Naive thymus-derived CD4-positive, alpha-beta T cell (primary cell): Measurements from ENCODE around the gene CYGB. TPM values are rescaled to one million over a fixed set of nuclear protein-coding genes. Genes with fewer than 3 reads are reported as not detected.
A peak's percentile ranks its signal among the peaks of the same experiment; 100 is the strongest.
"Not testable (repeated sequence)": the region's sequence is repeated elsewhere in the genome, so short reads cannot be mapped to it uniquely, and the experiment has no call there.

Experiments
- ATAC-seq: fragments of 150-1000 bp; cut with Tn5 transposase; 2 replicates; pipeline ENCODE4 v1.10.0; 2021; ENCODE audit warnings: mild to moderate bottlenecking, moderate library complexity
- CTCF ChIA-PET: fragments of 350-600 bp; sonication (Branson Sonifier 250); formaldehyde crosslinking; loops from one replicate; lab custom pipeline; 2021; ENCODE audit warnings: antibody characterized with exemption; lab: Charles Lee
- POLR2A ChIA-PET: fragments of 350-600 bp; sonication (Branson Sonifier 250); formaldehyde crosslinking; loops from one replicate; lab custom pipeline; 2021; ENCODE audit warnings: antibody characterized with exemption, inconsistent platforms; lab: Charles Lee
- DNase-seq, 9 donors: peaks; one replicate each; pipeline versions ENCODE4 v3.0.0 to v3.0.0-alpha.2; 2020 to 2022; ENCODE audit warnings: mixed read lengths in 1 of 9
- H3K27ac ChIP-seq: one replicate; pipeline ENCODE4 v1.7.0; 2013; ENCODE audit warnings: mild to moderate bottlenecking, low read depth, low read length, moderate library complexity
- H3K27me3 ChIP-seq, 2 donors: one replicate each; pipeline ENCODE4 v1.7.0; 2013; ENCODE audit warnings: low read length in 2 of 2, mild to moderate bottlenecking in 2 of 2, moderate library complexity in 2 of 2; ENCODE audit not compliant: control insufficient read depth in 2 of 2, insufficient read depth in 2 of 2
- H3K36me3 ChIP-seq, 3 experiments: 1 replicate in 2 of 3; 2 replicates in 1 of 3; pipeline ENCODE4 v1.7.0; 2013; ENCODE audit warnings: low read length in 3 of 3, mild to moderate bottlenecking in 3 of 3, moderate library complexity in 1 of 3; ENCODE audit not compliant: insufficient read depth in 3 of 3, control insufficient read depth in 2 of 3
- H3K4me1 ChIP-seq, 2 donors: one replicate each; pipeline ENCODE4 v1.7.0; 2013; ENCODE audit warnings: low read length in 2 of 2, mild to moderate bottlenecking in 2 of 2, moderate library complexity in 1 of 2; ENCODE audit not compliant: control insufficient read depth in 2 of 2, insufficient read depth in 2 of 2
- H3K4me3 ChIP-seq: 2 replicates; pipeline ENCODE4 v1.7.0; 2013; ENCODE audit warnings: mild to moderate bottlenecking, low read length
- H3K9me3 ChIP-seq, 3 experiments: 1 replicate in 2 of 3; 2 replicates in 1 of 3; pipeline ENCODE4 v1.7.0; 2013; ENCODE audit warnings: low read length in 3 of 3; ENCODE audit not compliant: control insufficient read depth in 2 of 3
- H3K27ac Mint-ChIP-seq, 9 donors: one replicate each; pipeline ENCODE4 v1.8.0; 2020 to 2022; ENCODE audit warnings: mixed read lengths in 9 of 9, mild to moderate bottlenecking in 8 of 9, moderate library complexity in 5 of 9, inconsistent platforms in 2 of 9
- H3K27me3 Mint-ChIP-seq, 5 donors: one replicate each; pipeline ENCODE4 v1.8.0; 2021 to 2022; ENCODE audit warnings: mixed read lengths in 5 of 5, mild to moderate bottlenecking in 1 of 5
- H3K36me3 Mint-ChIP-seq, 5 donors: one replicate each; pipeline ENCODE4 v1.8.0; 2020 to 2022; ENCODE audit warnings: mixed read lengths in 5 of 5, mild to moderate bottlenecking in 3 of 5, inconsistent platforms in 1 of 5
- H3K4me1 Mint-ChIP-seq, 7 donors: one replicate each; pipeline ENCODE4 v1.8.0; 2020 to 2022; ENCODE audit warnings: mixed read lengths in 7 of 7, mild to moderate bottlenecking in 3 of 7, inconsistent platforms in 1 of 7
- H3K4me3 Mint-ChIP-seq, 10 donors: one replicate each; pipeline ENCODE4 v1.8.0; 2020 to 2022; ENCODE audit warnings: mild to moderate bottlenecking in 10 of 10, mixed read lengths in 10 of 10, moderate library complexity in 6 of 10, inconsistent platforms in 2 of 10
- H3K9me3 Mint-ChIP-seq, 11 donors: one replicate each; pipeline ENCODE4 v1.8.0; 2020 to 2022; ENCODE audit warnings: mixed read lengths in 11 of 11, mild to moderate bottlenecking in 4 of 11, inconsistent platforms in 1 of 11, moderate library complexity in 1 of 11
- intact Hi-C, 2 donors: fragments of 100-400 bp; cut with micrococcal nuclease; formaldehyde crosslinking; loops; one replicate each; pipeline ENCODE4 v1.15.1; 2023
- polyA plus RNA-seq, 2 donors: library from polyadenylated mRNA; unstranded; fragments of 300-500 nt; fragmentation: Illumina TruSeq; gene quantifications; one replicate each; pipeline ENCODE4 v1.2.3, GENCODE V29; 2021
- total RNA-seq, 6 experiments: library from RNA in 5 of 6; stranded (reverse) in 5 of 6; gene quantifications; 1 replicate in 5 of 6; 2 replicates in 1 of 6; pipeline ENCODE4 v1.2.3 and lab custom pipeline; 2021 to 2026

CYGB gene
- total and polyA plus RNA-seq, 7 experiments from 2014 or later = 0.33 to 0.35 TPM; not detected in 5

DNA sequence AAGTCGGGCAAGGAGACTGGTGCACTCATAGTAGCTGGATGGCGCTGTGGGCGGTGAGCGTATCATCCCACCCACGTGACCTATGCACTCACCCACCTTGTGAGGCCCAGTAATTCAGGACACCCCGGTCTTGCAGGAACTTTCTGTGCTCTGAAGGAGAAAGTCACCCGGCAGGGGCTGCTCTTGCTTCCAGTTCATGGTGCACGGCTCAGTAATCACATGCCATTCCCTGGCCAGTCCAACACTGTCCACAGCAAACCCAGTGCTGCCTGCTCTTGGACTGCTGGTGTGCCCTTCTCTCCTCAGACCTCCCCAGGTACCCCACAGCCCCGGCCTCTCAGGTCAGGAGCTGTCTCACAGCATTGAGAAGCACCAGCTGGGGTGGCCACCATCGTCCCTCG is 19.9 kb downstream of the CYGB start:
- ChIA-PET POLR2A (interaction anchor here (0.6 to 2.4 kb wide), 4 partner anchors 11 to 110 kb away, joined by 4 to 10 read pairs (median 6); partner anchors contain the start of gene RHBDF2), CTCF (interaction anchor here (0.6 to 1.4 kb wide), 4 partner anchors 10 to 196 kb away, joined by 3 to 5 read pairs (median 4); no protein-coding TSS in a partner anchor)
- Histone ChIP-seq H3K4me3 (no peak overlapping the region), H3K36me3 (no peaks in the 10 kb centered on the region), H3K27ac (peak overlapping the region; percentile 96), H3K27me3 (no peaks in the 10 kb centered on the region), H3K4me1 (peaks cover 36 to 43% of the 10 kb centered on the region in 2 donors), H3K9me3 (no peaks in the 10 kb centered on the region)
- DNase-seq = no peak
- no peak for ATAC-seq
- peaks cover 0 to 7% (median 0%) of the 10 kb centered on the region in 5 donors for H3K27me3 Mint-ChIP-seq
- peak overlapping the region; percentile 43 to 100 (median 81) for H3K27ac Mint-ChIP-seq
- peak overlapping the region in 2 of 10 donors; percentile 14 to 40 for H3K4me3 Mint-ChIP-seq
- peaks cover 0 to 3% (median 0%) of the 10 kb centered on the region in 5 donors for H3K36me3 Mint-ChIP-seq
- H3K4me1 Mint-ChIP-seq = peaks cover 21 to 54% (median 37%) of the 10 kb centered on the region in 7 donors
- intact Hi-C loops = loop anchor here (5.0 kb wide), 3 partner anchors 65 to 220 kb away; partner anchors contain the start of genes MFSD11 (in 1 of the 2), SRSF2 (in 1 of the 2) and UBE2O (in 1 of the 2)
- peaks cover 0 to 5% (median 0%) of the 10 kb centered on the region in 11 donors for H3K9me3 Mint-ChIP-seq

DNA sequence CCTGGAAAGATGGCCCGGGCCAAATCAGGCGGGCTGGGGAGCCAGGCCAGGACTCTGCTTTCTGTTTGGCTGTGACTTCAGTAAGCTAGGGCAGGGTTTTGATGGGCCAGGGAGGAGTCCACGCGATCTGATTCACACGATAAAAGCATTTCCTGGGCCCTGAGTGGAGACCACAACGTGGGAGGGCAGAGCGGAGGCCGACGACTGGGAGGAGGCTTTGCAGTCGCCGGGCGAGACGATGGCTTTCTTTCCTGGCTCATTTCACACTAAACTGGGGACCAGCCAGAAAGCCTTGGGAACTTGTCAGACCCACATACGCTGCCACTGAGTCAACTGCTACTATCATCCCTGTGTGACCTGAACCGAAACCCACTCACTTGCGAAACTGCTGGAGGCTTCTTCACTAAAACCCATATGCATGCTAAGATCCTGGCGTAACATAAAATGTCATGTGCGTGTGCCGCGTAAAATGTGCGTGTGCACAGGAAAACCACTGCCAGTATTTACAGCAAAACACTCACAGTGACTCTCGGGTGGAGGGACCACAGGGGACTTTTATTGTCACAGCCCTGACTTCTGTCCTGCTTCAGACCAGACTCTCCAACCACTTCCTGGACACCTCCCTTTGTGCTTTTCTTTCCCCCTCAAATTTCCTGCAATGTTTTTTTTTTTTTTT is 22.1 kb downstream of the CYGB start:
- Histone ChIP-seq H3K4me3 (peak overlapping the region; percentile 12), H3K4me1 (peaks cover 36 to 58% of the 10 kb centered on the region in 2 donors), H3K9me3 (no peaks in the 10 kb centered on the region), H3K36me3 (no peaks in the 10 kb centered on the region), H3K27me3 (no peaks in the 10 kb centered on the region), H3K27ac (peak overlapping the region; percentile 96)
- H3K27ac Mint-ChIP-seq = peak overlapping the region; percentile 95 to 100 (median 99)
- peaks cover 25 to 67% (median 37%) of the 10 kb centered on the region in 7 donors for H3K4me1 Mint-ChIP-seq
- peak; percentile 62 to 94 (median 90) for DNase-seq
- peaks cover 0 to 5% (median 0%) of the 10 kb centered on the region in 5 donors for H3K27me3 Mint-ChIP-seq
- POLR2A ChIA-PET = interaction anchor here (0.5 to 2.9 kb wide), 17 partner anchors 10 to 443 kb away, joined by 3 to 18 read pairs (median 4); partner anchors contain the start of genes PRCD, RHBDF2, SRP68 and UBE2O
- peaks cover 0 to 7% (median 0%) of the 10 kb centered on the region in 5 donors for H3K36me3 Mint-ChIP-seq
- peaks cover 0 to 5% (median 0%) of the 10 kb centered on the region in 11 donors for H3K9me3 Mint-ChIP-seq
- CTCF ChIA-PET = interaction anchor here (1.2 to 2.5 kb wide), 3 partner anchors 8 to 109 kb away, joined by 5 to 10 read pairs (median 6); no protein-coding TSS in a partner anchor
- peak overlapping the region; percentile 75 to 89 (median 82) for H3K4me3 Mint-ChIP-seq
- intact Hi-C loops = loop anchor here (1.0 to 5.0 kb wide), 10 partner anchors 9 to 731 kb away; partner anchors contain the start of genes JMJD6 (in 1 of the 2), METTL23 (in 1 of the 2), MFSD11 (in 1 of the 2) and SRSF2 (in 1 of the 2)
- ATAC-seq = peak; percentile 90

- H3K9me3 ChIP-seq, H3K27me3 ChIP-seq, intact Hi-C loops, H3K36me3 ChIP-seq, H3K27me3 Mint-ChIP-seq, ATAC-seq, H3K4me3 ChIP-seq, H3K36me3 Mint-ChIP-seq, DNase-seq, H3K9me3 Mint-ChIP-seq: not testable (repeated sequence)
- Histone ChIP-seq H3K27ac (peak overlapping the region; percentile 96), H3K4me1 (peaks cover 36 to 58% of the 10 kb centered on the region in 2 donors)
- ChIA-PET POLR2A (interaction anchor here (0.7 to 2.9 kb wide), 11 partner anchors 8 to 221 kb away, joined by 3 to 18 read pairs (median 4); partner anchors contain the start of gene RHBDF2), CTCF (interaction anchor here (0.6 to 2.5 kb wide), 4 partner anchors 9 to 547 kb away, joined by 3 to 10 read pairs (median 8); partner anchors contain the start of gene RHBDF2)
- Mint-ChIP-seq H3K4me1 (peaks cover 25 to 65% (median 37%) of the 10 kb centered on the region in 7 donors), H3K27ac (peak overlapping the region; percentile 95 to 100 (median 99)), H3K4me3 (peak overlapping the region in 7 of 10 donors; percentile 28 to 85 (median 56))
Measured at GRCh38 chr17:76514355-76514754, 23.2 kb downstream of the CYGB start.

- Histone ChIP-seq H3K4me3 (no peak overlapping the region), H3K36me3 (no peaks in the 10 kb centered on the region), H3K9me3 (no peaks in the 10 kb centered on the region), H3K4me1 (peaks cover 36 to 57% of the 10 kb centered on the region in 2 donors), H3K27me3 (no peaks in the 10 kb centered on the region), H3K27ac (peak overlapping the region; percentile 28)
- POLR2A ChIA-PET = interaction anchor here (0.6 to 3.8 kb wide), 6 partner anchors 11 to 1735 kb away, joined by 3 to 21 read pairs (median 3); partner anchors contain the start of gene RHBDF2
- CTCF ChIA-PET = interaction anchor here (0.6 to 2.5 kb wide), 3 partner anchors 10 to 269 kb away, joined by 4 to 10 read pairs (median 7); no protein-coding TSS in a partner anchor
- H3K27ac Mint-ChIP-seq = peak overlapping the region; percentile 84 to 100 (median 96)
- peak overlapping the region in 4 of 10 donors; percentile 5 to 51 (median 12) for H3K4me3 Mint-ChIP-seq
- H3K27me3 Mint-ChIP-seq = peaks cover 0 to 10% (median 0%) of the 10 kb centered on the region in 5 donors
- DNase-seq = no peak
- H3K9me3 Mint-ChIP-seq = peaks cover 0 to 3% (median 0%) of the 10 kb centered on the region in 11 donors
- ATAC-seq = no peak
- peaks cover 0 to 7% (median 0%) of the 10 kb centered on the region in 5 donors for H3K36me3 Mint-ChIP-seq
- peaks cover 25 to 59% (median 35%) of the 10 kb centered on the region in 7 donors for H3K4me1 Mint-ChIP-seq
- intact Hi-C loops = no loop called here
Measured at GRCh38 chr17:76513306-76513692, 24.2 kb downstream of the CYGB start.

DNA sequence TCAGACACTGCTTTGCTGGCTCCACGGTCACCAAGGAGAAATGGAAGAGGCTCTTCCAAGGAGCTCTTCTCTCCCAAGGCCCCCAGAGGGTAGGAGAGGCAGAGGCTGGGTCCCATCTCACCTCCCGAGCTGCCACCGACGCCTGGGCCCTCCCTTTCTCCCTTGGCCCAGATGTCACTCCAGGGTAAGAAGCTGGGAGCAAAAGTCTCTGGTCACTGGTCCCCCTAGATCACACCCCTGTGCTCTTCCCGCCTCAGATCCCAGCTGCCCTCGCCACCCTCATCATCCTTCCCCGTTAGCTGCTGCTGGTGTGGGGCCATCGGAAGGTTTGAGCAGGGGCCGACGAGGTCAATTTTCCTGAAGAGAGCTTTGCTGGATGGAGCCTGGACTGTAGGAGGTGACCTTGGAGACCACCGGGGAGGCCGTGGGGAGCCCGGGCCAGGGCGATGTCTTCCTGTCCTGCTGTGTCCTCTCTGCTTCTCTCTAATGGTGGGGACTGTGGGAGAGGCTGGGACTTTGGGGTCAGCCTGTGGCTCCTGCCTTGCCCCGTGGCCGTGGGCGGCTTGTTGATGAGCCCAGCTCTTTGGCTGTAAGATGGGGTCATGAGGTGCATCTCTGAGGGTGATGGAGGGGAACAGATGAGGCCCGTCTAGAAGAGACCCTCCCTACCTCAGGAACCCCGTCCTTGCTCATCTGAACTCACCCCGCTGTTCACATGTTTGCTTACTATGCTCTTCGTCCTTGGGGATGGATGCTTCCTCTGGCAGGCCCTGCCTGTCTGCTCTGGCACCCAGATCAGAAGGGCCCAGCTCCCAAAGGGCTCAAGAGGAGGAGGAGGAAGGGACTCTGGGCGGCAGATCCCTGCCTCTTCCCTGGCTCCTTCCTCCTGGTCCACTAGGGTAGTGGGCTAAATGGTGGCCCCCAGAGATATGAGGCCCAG is 24.9 kb downstream of the CYGB start:
- intact Hi-C loops = no loop called here
- H3K9me3 ChIP-seq = no peaks in the 10 kb centered on the region
- Mint-ChIP-seq H3K27ac (peak overlapping the region; percentile 84 to 100 (median 96)), H3K36me3 (peaks cover 0 to 7% (median 0%) of the 10 kb centered on the region in 5 donors), H3K4me3 (peak overlapping the region in 3 of 10 donors; percentile 5 to 51 (median 39)), H3K27me3 (peaks cover 0 to 16% (median 0%) of the 10 kb centered on the region in 5 donors), H3K9me3 (peaks cover 0 to 4% (median 0%) of the 10 kb centered on the region in 11 donors), H3K4me1 (peaks cover 25 to 55% (median 30%) of the 10 kb centered on the region in 7 donors)
- no peaks in the 10 kb centered on the region for H3K27me3 ChIP-seq
- ChIA-PET POLR2A (interaction anchor here (0.6 to 3.8 kb wide), 6 partner anchors 11 to 188 kb away, joined by 3 to 21 read pairs (median 3); partner anchors contain the start of gene RHBDF2), CTCF (interaction anchor here (0.7 to 1.8 kb wide), 4 partner anchors 10 to 114 kb away, joined by 3 to 5 read pairs (median 4); partner anchors contain the start of gene AANAT)
- H3K36me3 ChIP-seq = no peaks in the 10 kb centered on the region
- peaks cover 32 to 51% of the 10 kb centered on the region in 2 donors for H3K4me1 ChIP-seq
- DNase-seq (no peak), ATAC-seq (no peak)
- peak overlapping the region; percentile 28 for H3K27ac ChIP-seq
- H3K4me3 ChIP-seq = no peak overlapping the region
